Astrocyte (in vitro differentiated cells and primary cell): ENCODE data around the gene EBF4. TPM values are rescaled to one million over a fixed set of nuclear protein-coding genes. Genes with fewer than 3 reads are reported as not detected.

Experiments used
- DNase-seq: peaks from one replicate; pipeline ENCODE4 v3.0.0-alpha.2; 2010; ENCODE audit warnings: low read depth
- FAIRE-seq: peaks from 2 replicates; lab custom pipeline; 2011; peaks lifted over from hg19 to GRCh38; lab: Jason Lieb, UNC
- H2AFZ ChIP-seq: 2 replicates; pipeline ENCODE4 v1.6.0; 2012; ENCODE audit warnings: low read depth, low read length, inconsistent platforms
- H3K27ac ChIP-seq: 2 replicates; pipeline ENCODE4 v1.5.1; 2011; ENCODE audit warnings: low read depth, low read length, inconsistent platforms
- H3K27me3 ChIP-seq: 2 replicates; pipeline ENCODE4 v1.6.0; 2011; ENCODE audit warnings: low read length, inconsistent platforms; ENCODE audit not compliant: insufficient read depth
- H3K36me3 ChIP-seq: 2 replicates; pipeline ENCODE4 v1.5.1; 2011; ENCODE audit warnings: low read length, inconsistent platforms; ENCODE audit not compliant: insufficient read depth
- H3K4me1 ChIP-seq: 2 replicates; pipeline ENCODE4 v1.5.1; 2011; ENCODE audit warnings: low read length, inconsistent platforms; ENCODE audit not compliant: insufficient read depth
- H3K4me2 ChIP-seq: 2 replicates; pipeline ENCODE4 v1.6.0; 2012; ENCODE audit warnings: low read length, inconsistent platforms
- H3K4me3 ChIP-seq: 2 replicates; pipeline ENCODE4 v1.5.1; 2011; ENCODE audit warnings: low read depth, mild to moderate bottlenecking, low read length, inconsistent platforms; ENCODE audit not compliant: insufficient read depth
- H3K79me2 ChIP-seq: 2 replicates; pipeline ENCODE4 v1.6.0; 2012; ENCODE audit warnings: mild to moderate bottlenecking, low read length, inconsistent platforms; ENCODE audit not compliant: insufficient read depth
- H3K9ac ChIP-seq: 2 replicates; pipeline ENCODE4 v1.6.0; 2012; ENCODE audit warnings: mild to moderate bottlenecking, low read length, inconsistent platforms
- H3K9me3 ChIP-seq: 2 replicates; pipeline ENCODE4 v1.5.1; 2012; ENCODE audit warnings: low read depth, mild to moderate bottlenecking, low read length, inconsistent platforms; ENCODE audit not compliant: insufficient read depth
- H4K20me1 ChIP-seq: 2 replicates; pipeline ENCODE4 v1.6.0; 2012; ENCODE audit warnings: low read length, inconsistent platforms; ENCODE audit not compliant: insufficient read depth
- H3K27ac Mint-ChIP-seq: one replicate; pipeline ENCODE4 v1.8.0; 2021; ENCODE audit warnings: mild to moderate bottlenecking, mixed read lengths; ENCODE audit not compliant: unreplicated experiment
- H3K27me3 Mint-ChIP-seq: one replicate; pipeline ENCODE4 v1.8.0; 2021; ENCODE audit warnings: low read depth, mixed read lengths; ENCODE audit not compliant: unreplicated experiment
- H3K36me3 Mint-ChIP-seq: one replicate; pipeline ENCODE4 v1.8.0; 2021; ENCODE audit warnings: low read depth, mixed read lengths; ENCODE audit not compliant: unreplicated experiment
- H3K4me1 Mint-ChIP-seq: one replicate; pipeline ENCODE4 v1.8.0; 2021; ENCODE audit warnings: low read depth, mixed read lengths; ENCODE audit not compliant: unreplicated experiment
- H3K4me3 Mint-ChIP-seq: one replicate; pipeline ENCODE4 v1.8.0; 2021; ENCODE audit warnings: mild to moderate bottlenecking, moderate library complexity, mixed read lengths; ENCODE audit not compliant: unreplicated experiment
- H3K9me3 Mint-ChIP-seq: one replicate; pipeline ENCODE4 v1.8.0; 2021; ENCODE audit warnings: mild to moderate bottlenecking, mixed read lengths; ENCODE audit not compliant: unreplicated experiment
- CTCF ChIP-seq: IDR thresholded peaks from 2 replicates; pipeline ENCODE4 v1.5.1; 2011; ENCODE audit warnings: low read depth, mild to moderate bottlenecking, inconsistent platforms, low read length, moderate library complexity; ENCODE audit not compliant: insufficient read depth
- EZH2 ChIP-seq: IDR thresholded peaks from 2 replicates; pipeline ENCODE4 v1.6.1; 2012; ENCODE audit warnings: mild to moderate bottlenecking, low read length, inconsistent platforms; ENCODE audit not compliant: insufficient read depth
- total RNA-seq: library from RNA; stranded (reverse); gene quantifications from 2 replicates; pipeline ENCODE4 v1.2.1, GENCODE V29; 2021

Gene EBF4
- total RNA-seq, 1 donor from 2014 or later: 2.3 TPM

GRCh38 chr20:2657674-2658073 is 34.9 kb upstream of the EBF4 start:
- FAIRE-seq: no peak
- peak overlapping the region; percentile 52 for H3K4me3 Mint-ChIP-seq
- H3K27ac Mint-ChIP-seq: peak overlapping the region; percentile 8
- peaks cover 48% of the 10 kb centered on the region for H3K36me3 Mint-ChIP-seq
- Histone ChIP-seq H3K27ac (no peak overlapping the region), H3K9ac (no peak overlapping the region), H4K20me1 (peaks cover 68% of the 10 kb centered on the region), H3K4me2 (no peak overlapping the region), H2AFZ (no peak overlapping the region), H3K4me1 (peaks cover 16% of the 10 kb centered on the region), H3K36me3 (peaks cover 66% of the 10 kb centered on the region), H3K79me2 (peaks cover 48% of the 10 kb centered on the region), H3K4me3 (no peak overlapping the region), H3K9me3 (no peaks in the 10 kb centered on the region), H3K27me3 (no peaks in the 10 kb centered on the region)
- H3K27me3 Mint-ChIP-seq: no peaks in the 10 kb centered on the region
- H3K4me1 Mint-ChIP-seq: peaks cover 22% of the 10 kb centered on the region
- no peaks in the 10 kb centered on the region for H3K9me3 Mint-ChIP-seq
- DNase-seq: no peak
- no peak for TF ChIP-seq EZH2
- no peak for TF ChIP-seq CTCF

- Histone ChIP-seq H3K27ac (no peak overlapping the region), H2AFZ (no peak overlapping the region), H4K20me1 (peaks cover 61% of the 10 kb centered on the region), H3K4me2 (no peak overlapping the region), H3K27me3 (no peaks in the 10 kb centered on the region), H3K9ac (no peak overlapping the region), H3K4me1 (peaks cover 20% of the 10 kb centered on the region), H3K4me3 (no peak overlapping the region), H3K79me2 (peaks cover 48% of the 10 kb centered on the region), H3K36me3 (peaks cover 63% of the 10 kb centered on the region), H3K9me3 (no peaks in the 10 kb centered on the region)
- H3K27me3 Mint-ChIP-seq: no peaks in the 10 kb centered on the region
- H3K27ac Mint-ChIP-seq: no peak overlapping the region
- no peak for DNase-seq
- TF ChIP-seq EZH2: no peak
- TF ChIP-seq CTCF: no peak
- peaks cover 43% of the 10 kb centered on the region for H3K36me3 Mint-ChIP-seq
- H3K9me3 Mint-ChIP-seq: no peaks in the 10 kb centered on the region
- peaks cover 22% of the 10 kb centered on the region for H3K4me1 Mint-ChIP-seq
- FAIRE-seq: no peak
- H3K4me3 Mint-ChIP-seq: peak overlapping the region; percentile 35
Measured at GRCh38 chr20:2658414-2659354, 33.9 kb upstream of the EBF4 start.

DNA sequence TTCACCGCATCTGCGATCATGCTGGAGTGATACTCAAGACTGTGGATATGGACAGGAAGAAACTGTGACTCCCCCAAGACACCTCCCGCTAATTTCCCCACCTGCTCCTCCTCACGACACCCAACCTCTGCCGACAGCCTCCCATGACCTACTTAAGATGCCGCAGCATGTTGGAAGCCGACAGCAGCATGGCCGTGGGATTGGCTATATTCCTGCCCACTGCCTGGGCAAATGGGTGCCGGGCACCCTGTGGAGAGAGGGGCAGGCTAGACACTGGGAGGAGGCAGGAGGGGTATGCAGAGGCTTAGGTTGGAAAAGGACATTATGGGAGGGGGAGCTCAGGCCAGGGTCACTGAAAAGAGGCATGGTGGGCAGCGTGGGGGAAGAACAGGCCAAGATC is 33.0 kb upstream of the EBF4 start:
- no peak overlapping the region for H3K4me3 ChIP-seq
- H3K4me2 ChIP-seq: no peak overlapping the region
- peaks cover 16% of the 10 kb centered on the region for H3K4me1 ChIP-seq
- TF ChIP-seq CTCF: no peak
- no peaks in the 10 kb centered on the region for H3K9me3 ChIP-seq
- peaks cover 52% of the 10 kb centered on the region for H4K20me1 ChIP-seq
- H3K27me3 ChIP-seq: no peaks in the 10 kb centered on the region
- FAIRE-seq: no peak
- no peak overlapping the region for H3K27ac Mint-ChIP-seq
- H3K27me3 Mint-ChIP-seq: no peaks in the 10 kb centered on the region
- H3K79me2 ChIP-seq: peaks cover 43% of the 10 kb centered on the region
- H3K36me3 ChIP-seq: peaks cover 57% of the 10 kb centered on the region
- no peaks in the 10 kb centered on the region for H3K9me3 Mint-ChIP-seq
- H3K9ac ChIP-seq: no peak overlapping the region
- no peak overlapping the region for H3K4me3 Mint-ChIP-seq
- no peak overlapping the region for H2AFZ ChIP-seq
- no peak for DNase-seq
- peaks cover 35% of the 10 kb centered on the region for H3K36me3 Mint-ChIP-seq
- peaks cover 16% of the 10 kb centered on the region for H3K4me1 Mint-ChIP-seq
- no peak overlapping the region for H3K27ac ChIP-seq
